Measurements from ENCODE around the gene MSRB2. TPM values are rescaled to one million over a fixed set of nuclear protein-coding genes. Genes with fewer than 3 reads are reported as not detected.

Gene MSRB2
- total and polyA plus RNA-seq, 12 donors: 57.1 to 230 (median 175) TPM

GRCh38 chr10:23073527-23073926 is 21.9 kb upstream of the MSRB2 start:
- peaks cover 0 to 15% (median 0%) of the 10 kb centered on the region in 9 donors for H3K4me1 ChIP-seq
- TF ChIP-seq CTCF (IDR thresholded peaks at IDR 0.05): no peak
- H3K4me3 ChIP-seq: no peak overlapping the region
- no peak overlapping the region for H3K27ac ChIP-seq
- no peaks in the 10 kb centered on the region for H3K9me3 ChIP-seq
- ATAC-seq (no peak), DNase-seq (no peak)
- H3K36me3 ChIP-seq: no peaks in the 10 kb centered on the region
- 88 to 92% methylated on average over 3 of the region's 3 CpGs for WGBS, 2 donors
- intact Hi-C loops (cut with DNase I): no loop called here
- H3K27me3 ChIP-seq: peaks cover 0 to 18% (median 3%) of the 10 kb centered on the region in 7 donors

GRCh38 chr10:23075672-23076071 is 19.7 kb upstream of the MSRB2 start:
- no peaks in the 10 kb centered on the region for H3K36me3 ChIP-seq
- TF ChIP-seq CTCF (IDR thresholded peaks at IDR 0.05): no peak
- H3K4me3 ChIP-seq: no peak overlapping the region
- H3K27me3 ChIP-seq: peaks cover 0 to 35% (median 14%) of the 10 kb centered on the region in 7 donors
- ATAC-seq: no peak
- peaks cover 0 to 15% (median 0%) of the 10 kb centered on the region in 9 donors for H3K4me1 ChIP-seq
- no peak overlapping the region for H3K27ac ChIP-seq
- DNase-seq: no peak
- no peaks in the 10 kb centered on the region for H3K9me3 ChIP-seq
- intact Hi-C loops (cut with DNase I): no loop called here
- 88 to 93% methylated on average over 3 of the region's 3 CpGs for WGBS, 2 donors

- Histone ChIP-seq H3K27me3 (peaks cover 0 to 41% (median 14%) of the 10 kb centered on the region in 7 donors), H3K36me3 (no peaks in the 10 kb centered on the region), H3K4me3 (no peak overlapping the region), H3K27ac (no peak overlapping the region), H3K4me1 (peaks cover 0 to 9% (median 3%) of the 10 kb centered on the region in 9 donors), H3K9me3 (no peaks in the 10 kb centered on the region)
- ATAC-seq: no peak
- TF ChIP-seq CTCF (IDR thresholded peaks at IDR 0.05): no peak
- DNase-seq: no peak
- intact Hi-C loops (cut with DNase I): no loop called here
- WGBS, 2 donors: 91 to 97% methylated on average over 2 of the region's 2 CpGs
Measured at GRCh38 chr10:23078114-23078513, 17.3 kb upstream of the MSRB2 start.

GRCh38 chr10:23079700-23080099 is 15.7 kb upstream of the MSRB2 start:
- TF ChIP-seq CTCF (IDR thresholded peaks at IDR 0.05): no peak
- H3K27ac ChIP-seq: no peak overlapping the region
- H3K9me3 ChIP-seq: peaks cover 0 to 3% (median 0%) of the 10 kb centered on the region in 11 donors
- H3K27me3 ChIP-seq: peaks cover 0 to 44% (median 14%) of the 10 kb centered on the region in 7 donors
- ATAC-seq (no peak), DNase-seq (no peak)
- intact Hi-C loops (cut with DNase I): no loop called here
- H3K4me1 ChIP-seq: peaks cover 0 to 9% (median 0%) of the 10 kb centered on the region in 9 donors
- WGBS, 2 donors: 49 to 60% methylated on average over 4 of the region's 4 CpGs
- H3K4me3 ChIP-seq: no peak overlapping the region
- no peaks in the 10 kb centered on the region for H3K36me3 ChIP-seq

Measured in heart right ventricle (tissue), 16 donors.